ENCODE data around the gene RAPGEF2. TPM values are rescaled to one million over a fixed set of nuclear protein-coding genes. Genes with fewer than 3 reads are reported as not detected.
"Not testable (repeated sequence)": the region's sequence is repeated elsewhere in the genome, so short reads cannot be mapped to it uniquely, and the experiment has no call there.

The RAPGEF2 gene
- total and polyA plus RNA-seq, 2 donors from 2014 or later = 6.9 to 50.6 TPM

GRCh38 chr4:159308566-159309340, 205.9 kb downstream of the RAPGEF2 start:
- H3K27ac ChIP-seq (ENCODE audit: low read depth in 2 of 2, low read length in 2 of 2) = no peak overlapping the region
- peaks cover 0 to 2% (median 0%) of the 10 kb centered on the region in 3 donors for H3K4me1 ChIP-seq (ENCODE audit: control insufficient read depth in 2 of 3, insufficient read depth in 2 of 3, low read depth in 1 of 3, low read length in 3 of 3)
- no peak for TF ChIP-seq CTCF (IDR thresholded peaks at IDR 0.05; ENCODE audit: borderline replicate concordance, extremely low read depth, insufficient read depth)
- H3K36me3 ChIP-seq (ENCODE audit: control insufficient read depth in 2 of 3, insufficient read depth in 3 of 3, low read length in 3 of 3) = no peaks in the 10 kb centered on the region
- no peak for FAIRE-seq
- no peak overlapping the region for H3K9ac ChIP-seq (ENCODE audit: low read length in 3 of 3)
- no peaks in the 10 kb centered on the region for H3K9me3 ChIP-seq (ENCODE audit: control insufficient read depth in 2 of 3, insufficient read depth in 1 of 3, low read length in 3 of 3)
- H3K27me3 ChIP-seq (ENCODE audit: control insufficient read depth, insufficient read depth, low read length) = no peaks in the 10 kb centered on the region
- H3K4me3 ChIP-seq (ENCODE audit: low read length in 3 of 3) = no peak overlapping the region
- intact Hi-C loops (cut with DNase I) = no loop called here
- DNase-seq = no peak

GRCh38 chr4:159312236-159312635, 209.4 kb downstream of the RAPGEF2 start:
- H3K27ac ChIP-seq (ENCODE audit: low read depth in 2 of 2, low read length in 2 of 2) = no peak overlapping the region
- H3K27me3 ChIP-seq (ENCODE audit: control insufficient read depth, insufficient read depth, low read length) = no peaks in the 10 kb centered on the region
- intact Hi-C loops (cut with DNase I) = no loop called here
- H3K4me1 ChIP-seq (ENCODE audit: control insufficient read depth in 2 of 3, insufficient read depth in 2 of 3, low read depth in 1 of 3, low read length in 3 of 3) = peaks cover 0 to 4% (median 0%) of the 10 kb centered on the region in 3 donors
- no peak overlapping the region for H3K4me3 ChIP-seq (ENCODE audit: low read length in 3 of 3)
- no peak overlapping the region for H3K9ac ChIP-seq (ENCODE audit: low read length in 3 of 3)
- DNase-seq = no peak
- H3K9me3 ChIP-seq (ENCODE audit: control insufficient read depth in 2 of 3, insufficient read depth in 1 of 3, low read length in 3 of 3) = no peaks in the 10 kb centered on the region
- TF ChIP-seq CTCF (IDR thresholded peaks at IDR 0.05; ENCODE audit: borderline replicate concordance, extremely low read depth, insufficient read depth) = no peak
- no peaks in the 10 kb centered on the region for H3K36me3 ChIP-seq (ENCODE audit: control insufficient read depth in 2 of 3, insufficient read depth in 3 of 3, low read length in 3 of 3)
- no peak for FAIRE-seq

- FAIRE-seq; intact Hi-C loops (cut with DNase I); H3K9me3 ChIP-seq (ENCODE audit: control insufficient read depth in 2 of 3, insufficient read depth in 1 of 3, low read length in 3 of 3); H3K4me3 ChIP-seq (ENCODE audit: low read length in 3 of 3); H3K4me1 ChIP-seq (ENCODE audit: control insufficient read depth in 2 of 3, insufficient read depth in 2 of 3, low read depth in 1 of 3, low read length in 3 of 3); H3K36me3 ChIP-seq (ENCODE audit: control insufficient read depth in 2 of 3, insufficient read depth in 3 of 3, low read length in 3 of 3); H3K27me3 ChIP-seq (ENCODE audit: control insufficient read depth, insufficient read depth, low read length); H3K9ac ChIP-seq (ENCODE audit: low read length in 3 of 3); H3K27ac ChIP-seq (ENCODE audit: low read depth in 2 of 2, low read length in 2 of 2): not testable (repeated sequence)
- DNase-seq = peak in 1 of 5 donors; percentile 48
- TF ChIP-seq CTCF (IDR thresholded peaks at IDR 0.05; ENCODE audit: borderline replicate concordance, extremely low read depth, insufficient read depth) = peak; percentile 14
These were observed 213.0 kb downstream of the RAPGEF2 start for GRCh38 chr4:159315879-159316278.

Data from kidney (tissue), 14 donors.